Femur (tissue), 1 donor: ENCODE measurements around the gene NOP16.
"Not testable (repeated sequence)": the region's sequence is repeated elsewhere in the genome, so short reads cannot be mapped to it uniquely, and the experiment has no call there.

Experiments
- DNase-seq: peaks from one replicate; pipeline ENCODE4 v3.0.0-alpha.2; 2017

Gene NOP16

DNA sequence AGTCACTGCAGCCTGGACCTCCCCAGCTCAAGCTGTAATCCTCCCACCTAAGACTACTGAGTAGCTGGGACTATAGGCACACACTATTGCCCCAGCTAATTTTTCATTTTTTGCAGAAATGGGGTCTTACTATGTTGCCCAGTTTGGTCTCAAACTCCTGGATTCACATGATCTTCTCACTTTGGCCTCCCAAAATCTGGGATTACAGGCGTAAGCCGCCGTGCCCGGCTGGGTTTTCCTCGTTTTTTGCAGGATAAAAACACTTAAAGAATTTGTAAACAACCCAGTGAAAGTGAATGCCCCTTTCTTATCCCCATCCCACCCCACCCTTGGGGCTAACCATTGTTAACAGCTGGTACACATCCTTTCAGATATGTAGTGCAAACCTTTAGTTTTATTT, 20.2 kb upstream of the NOP16 start:
- DNase-seq: no peak

GRCh38 chr5:176408252-176408573, 19.8 kb upstream of the NOP16 start:
- not testable (repeated sequence) for DNase-seq

DNA sequence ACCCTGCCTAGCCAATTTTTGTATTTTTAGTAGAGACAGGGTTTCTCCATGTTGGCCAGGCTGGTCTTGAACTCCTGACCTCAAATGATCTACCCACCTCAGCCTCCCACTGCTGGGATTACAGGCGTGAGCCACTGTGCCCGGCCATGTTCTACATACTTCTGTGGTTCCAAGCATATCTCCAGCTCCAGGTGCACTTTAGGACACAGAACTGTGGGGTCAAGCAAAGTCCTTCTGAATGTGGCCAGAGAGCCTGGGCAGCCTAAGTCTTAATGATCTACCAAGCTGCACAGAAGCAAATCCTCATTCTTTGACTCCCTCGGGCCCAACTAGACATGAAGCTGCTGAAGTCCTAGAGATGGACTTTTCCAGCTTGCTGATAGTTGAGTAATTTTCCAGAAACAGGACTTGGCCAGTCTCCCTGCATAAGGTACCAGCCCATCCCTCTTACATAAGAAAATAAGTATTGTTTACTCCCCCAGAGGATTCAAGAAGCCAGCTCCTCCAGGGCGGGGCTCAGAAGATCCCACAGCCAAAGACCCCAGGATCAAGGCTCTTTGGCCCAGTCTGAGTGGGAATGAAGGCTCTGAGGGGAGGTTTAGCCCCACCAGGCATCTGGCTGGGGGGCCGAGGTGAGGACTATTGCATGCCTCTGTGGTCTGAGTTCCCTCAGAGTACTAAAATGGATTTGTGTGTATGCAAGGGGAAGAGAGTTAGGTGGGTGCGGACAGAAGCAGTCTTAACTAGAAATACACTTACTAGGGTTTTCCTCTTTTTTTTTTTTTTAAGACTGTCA, 19.3 kb upstream of the NOP16 start:
- DNase-seq: no peak

GRCh38 chr5:176406436-176407052, 18.1 kb upstream of the NOP16 start:
- no peak for DNase-seq

DNA sequence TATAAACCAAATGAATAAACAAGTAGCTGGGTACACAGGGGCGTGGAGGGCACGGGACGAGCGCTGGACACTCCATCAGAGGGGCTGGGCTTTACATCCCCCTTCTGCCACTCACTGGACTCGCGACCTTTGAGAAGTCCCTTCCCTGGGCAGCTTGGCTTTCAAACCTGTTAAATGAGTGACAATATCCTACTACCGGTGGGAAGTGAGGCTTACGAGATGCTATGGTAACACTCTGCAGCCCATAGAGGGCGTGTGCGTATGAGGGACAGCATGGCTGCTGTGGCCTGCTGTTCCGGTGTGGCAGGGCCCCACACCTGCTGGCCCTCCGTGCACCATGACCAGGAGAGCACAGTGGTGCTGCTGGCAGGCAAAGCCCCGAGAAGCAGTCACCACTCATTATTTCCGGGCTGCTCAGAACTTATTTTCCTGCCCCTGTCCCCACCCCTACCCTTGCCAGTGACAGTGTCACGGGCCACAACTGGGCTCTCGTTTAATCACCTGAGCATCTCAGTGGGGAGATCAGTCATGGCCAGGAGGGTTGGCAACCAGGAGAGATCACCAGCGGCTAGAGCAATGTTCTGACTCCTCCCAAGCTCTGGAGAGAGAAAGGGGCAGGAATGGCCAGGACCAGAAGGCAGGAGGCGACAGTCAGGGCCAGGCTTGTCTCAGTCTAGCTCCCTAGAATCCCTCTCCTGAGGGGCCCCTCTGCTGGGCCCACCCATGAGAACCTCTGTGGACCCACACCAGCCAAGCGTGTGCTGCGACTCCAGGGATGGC, 17.4 kb upstream of the NOP16 start:
- no peak for DNase-seq

- DNase-seq: no peak
These were observed 13.1 kb upstream of the NOP16 start for GRCh38 chr5:176401281-176402205.

DNA sequence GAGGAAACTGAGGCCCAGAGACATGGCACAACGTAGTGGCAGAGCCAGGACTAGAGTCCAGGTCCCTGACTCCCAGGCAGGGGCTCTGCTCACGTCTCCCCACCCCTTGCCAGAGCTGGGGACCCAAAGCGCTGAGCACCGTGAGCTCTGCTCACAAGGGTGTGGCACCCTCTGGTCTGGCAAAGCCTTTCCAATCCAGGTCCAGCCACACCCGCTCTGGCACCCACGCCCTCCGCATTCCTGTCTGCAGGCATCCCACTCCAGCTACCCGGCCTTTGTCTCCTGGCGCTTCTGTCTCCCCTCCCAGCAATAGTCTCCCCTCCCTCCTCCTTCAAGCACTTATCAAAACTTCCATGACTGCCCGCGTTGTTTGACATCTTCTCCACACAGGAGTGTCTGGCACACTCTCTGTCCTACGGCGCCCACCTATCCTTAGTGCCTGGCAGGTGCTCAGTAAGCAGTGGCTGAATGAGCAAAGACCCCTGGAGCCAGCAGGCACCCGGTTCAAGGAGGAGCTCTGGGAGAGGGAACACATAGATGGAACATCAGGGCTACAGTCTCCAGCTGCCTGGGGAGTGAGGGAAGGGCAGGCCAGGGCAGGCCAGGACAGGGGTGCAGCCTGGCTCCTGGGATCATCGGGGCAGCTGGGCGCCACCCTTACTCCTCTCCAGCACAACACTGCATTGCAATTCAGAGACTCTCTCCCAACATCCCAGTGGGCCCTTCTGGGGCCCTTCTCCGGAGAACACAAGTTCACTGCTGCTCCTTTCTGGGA, 12.2 kb upstream of the NOP16 start:
- no peak for DNase-seq

- DNase-seq: no peak
These were observed 9.5 kb upstream of the NOP16 start for GRCh38 chr5:176397736-176398420.

GRCh38 chr5:176396330-176396729, 7.9 kb upstream of the NOP16 start:
- DNase-seq: no peak

DNA sequence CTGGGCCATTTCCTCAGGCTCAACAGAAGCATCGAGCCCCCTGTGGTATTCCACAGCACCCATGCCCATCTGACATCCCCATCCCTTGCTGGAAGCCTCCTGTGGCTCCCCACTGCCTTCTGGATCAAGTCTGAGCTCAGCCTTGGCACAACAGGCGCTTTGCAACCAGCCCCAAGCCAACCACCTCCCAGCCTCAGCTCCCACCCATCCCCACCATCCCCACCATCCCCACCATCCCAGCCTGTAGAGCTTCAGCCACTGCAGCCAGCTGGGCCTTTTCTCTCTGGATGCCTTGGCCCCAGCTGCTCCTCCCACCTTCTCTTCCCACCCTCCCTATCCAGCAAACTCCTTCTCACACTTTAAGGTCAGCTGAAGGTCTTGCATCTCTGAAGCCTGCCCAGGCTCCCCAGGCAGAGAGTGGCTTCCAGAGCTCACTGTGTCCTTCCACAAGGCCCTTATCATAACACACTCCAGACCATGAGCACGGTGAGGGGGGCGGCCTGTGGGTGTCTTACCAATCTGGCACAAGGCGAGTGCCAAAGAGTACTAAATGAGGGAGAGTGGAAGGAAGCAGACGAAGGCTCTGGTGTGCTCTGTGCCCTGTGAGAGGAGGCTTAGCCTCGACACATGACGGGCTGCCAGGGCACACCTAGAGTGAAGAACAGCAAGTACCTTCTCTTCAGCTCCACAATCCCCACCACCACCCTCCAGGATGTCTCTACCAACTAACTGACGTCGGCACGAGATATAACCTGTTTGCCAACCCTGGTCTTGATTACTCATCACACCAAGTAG, 6.7 kb upstream of the NOP16 start:
- DNase-seq: no peak

DNA sequence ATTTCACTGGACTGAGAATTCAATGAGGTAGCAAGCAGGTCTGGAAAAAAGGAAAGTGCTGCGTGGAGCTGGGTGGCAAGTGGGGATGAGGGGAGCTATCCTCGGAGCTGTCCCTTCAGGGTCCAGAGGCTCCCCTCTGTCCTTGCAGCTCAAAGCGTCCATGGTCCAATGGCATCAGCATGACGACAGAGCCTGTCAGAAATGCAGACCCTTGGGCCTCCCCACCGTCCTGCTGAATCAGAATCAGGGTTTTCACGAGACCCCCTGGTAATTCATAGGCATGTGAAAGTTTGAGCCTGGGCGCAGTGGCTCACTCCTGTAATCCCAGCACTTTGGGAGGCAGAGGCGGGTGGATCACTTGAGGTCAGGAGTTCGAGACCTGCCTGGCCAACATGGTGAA, 5.7 kb upstream of the NOP16 start:
- no peak for DNase-seq

- DNase-seq: no peak
These were observed 4.1 kb upstream of the NOP16 start for GRCh38 chr5:176392526-176392925.

DNA sequence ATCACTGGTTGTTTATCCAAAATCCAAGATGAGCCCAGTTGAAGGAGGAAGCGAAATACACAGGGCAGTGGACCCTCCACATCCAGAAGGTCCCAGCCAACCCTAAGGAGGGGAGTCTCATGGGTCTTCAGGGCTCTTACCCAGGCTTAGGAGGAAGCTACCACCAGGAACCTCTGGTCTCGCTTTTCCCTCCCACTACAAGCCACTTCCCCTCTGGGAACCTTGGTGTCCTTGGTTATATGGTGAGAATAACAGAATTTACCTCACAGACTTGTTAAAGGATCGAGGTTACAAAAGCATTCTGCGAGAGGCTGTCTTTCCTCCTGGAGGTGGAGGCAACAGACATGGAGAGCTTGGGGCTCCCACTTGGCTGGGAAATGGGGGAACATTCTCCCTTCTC, 3.6 kb upstream of the NOP16 start:
- no peak for DNase-seq

- DNase-seq: no peak
These were observed 3.1 kb upstream of the NOP16 start for GRCh38 chr5:176391479-176391878.

DNA sequence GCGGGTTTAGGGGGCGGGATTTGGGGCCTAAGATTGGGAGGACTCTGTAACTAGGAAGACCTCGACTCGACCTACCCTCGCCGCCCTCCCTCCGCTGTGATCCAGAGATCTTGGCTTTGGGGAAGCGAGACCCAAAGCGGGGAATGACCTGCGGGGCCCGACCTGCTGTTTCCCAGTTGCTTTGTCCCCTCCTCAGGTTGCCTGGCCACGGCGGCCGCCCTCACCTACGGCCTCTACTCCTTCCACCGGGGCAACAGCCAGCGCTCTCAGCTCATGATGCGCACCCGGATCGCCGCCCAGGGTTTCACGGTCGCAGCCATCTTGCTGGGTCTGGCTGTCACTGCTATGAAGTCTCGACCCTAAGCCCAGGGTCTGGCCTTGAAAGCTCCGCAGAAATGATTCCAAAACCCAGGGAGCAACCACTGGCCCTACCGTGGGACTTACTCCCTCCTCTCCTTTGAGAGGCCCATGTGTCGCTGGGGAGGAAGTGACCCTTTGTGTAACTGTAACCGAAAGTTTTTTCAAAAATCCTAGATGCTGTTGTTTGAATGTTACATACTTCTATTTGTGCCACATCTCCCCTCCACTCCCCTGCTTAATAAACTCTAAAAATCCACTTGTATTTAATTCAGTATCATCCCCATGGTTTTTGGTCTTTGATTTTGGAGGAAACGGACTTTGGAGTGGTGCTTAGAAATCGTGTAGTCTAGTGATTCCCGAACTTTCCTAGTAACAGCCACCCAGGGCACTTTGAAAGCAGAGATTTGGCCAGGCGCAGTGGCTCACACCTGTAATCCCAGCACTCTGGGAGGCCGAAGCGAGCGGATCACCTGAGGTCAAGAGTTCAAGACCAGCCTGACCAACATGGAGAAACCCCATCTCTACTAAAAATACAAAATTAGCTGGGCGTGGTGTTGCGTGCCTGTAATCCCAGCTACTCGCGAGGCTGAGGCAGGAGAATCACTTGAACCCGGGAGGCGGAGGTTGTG, 1.0 kb upstream of the NOP16 start:
- DNase-seq: no peak

GRCh38 chr5:176388003-176388443, 375 bp downstream of the NOP16 start:
- no peak for DNase-seq

- DNase-seq: no peak
These were observed 943 bp downstream of the NOP16 start for GRCh38 chr5:176387384-176387925.

DNA sequence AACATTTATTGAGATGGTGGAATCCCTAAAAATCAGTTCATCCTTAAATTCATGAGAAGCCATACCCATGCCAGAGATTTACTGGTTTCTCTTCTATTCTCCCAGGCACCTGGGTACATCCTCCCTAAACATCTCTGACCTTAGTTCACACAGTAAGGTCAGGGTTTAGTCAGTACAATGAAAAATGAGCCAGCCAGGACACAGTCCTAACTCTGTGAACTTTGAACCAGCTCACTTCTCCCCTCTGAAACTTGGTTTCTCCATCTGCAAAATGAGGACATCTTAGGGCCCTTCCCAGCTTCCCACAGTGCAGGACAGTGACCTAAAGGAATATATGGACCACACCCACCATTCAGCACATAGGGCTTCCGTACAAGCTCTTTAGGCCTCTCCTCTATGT, 1.9 kb downstream of the NOP16 start:
- no peak for DNase-seq

- no peak for DNase-seq
These were observed 3.4 kb downstream of the NOP16 start for GRCh38 chr5:176384991-176385390.
